CD4-positive, alpha-beta memory T cell (primary cell): ENCODE results near the gene KIAA1191. TPM values are rescaled to one million over a fixed set of nuclear protein-coding genes. Genes with fewer than 3 reads are reported as not detected.

Experiments
- CTCF ChIA-PET: fragments of 350-600 bp; sonication (Branson Sonifier 250); formaldehyde crosslinking; loops from one replicate; lab custom pipeline; 2021; ENCODE audit warnings: inconsistent platforms; ENCODE audit not compliant: partially characterized antibody; lab: Charles Lee
- POLR2A ChIA-PET: fragments of 350-600 bp; sonication (Branson Sonifier 250); formaldehyde crosslinking; loops from one replicate; lab custom pipeline; 2021; ENCODE audit not compliant: partially characterized antibody; lab: Charles Lee
- DNase-seq, 5 donors: peaks; one replicate each; pipeline versions ENCODE4 v3.0.0 to v3.0.0-alpha.2; 2020 to 2022; ENCODE audit warnings: mixed read lengths in 1 of 5
- H3K27ac ChIP-seq: one replicate; pipeline ENCODE4 v1.7.0; 2013; ENCODE audit warnings: low read depth, low read length
- H3K27me3 ChIP-seq: 2 replicates; pipeline ENCODE4 v1.7.0; 2013; ENCODE audit warnings: mild to moderate bottlenecking, low read length, moderate library complexity; ENCODE audit not compliant: insufficient read depth
- H3K36me3 ChIP-seq: 2 replicates; pipeline ENCODE4 v1.7.0; 2013; ENCODE audit warnings: mild to moderate bottlenecking, low read length, moderate library complexity; ENCODE audit not compliant: insufficient read depth
- H3K4me1 ChIP-seq: 2 replicates; pipeline ENCODE4 v1.7.0; 2013; ENCODE audit warnings: mild to moderate bottlenecking, low read length, moderate library complexity; ENCODE audit not compliant: insufficient read depth
- H3K4me3 ChIP-seq, 2 donors: one replicate each; pipeline ENCODE4 v1.7.0; 2013; ENCODE audit warnings: low read length in 2 of 2, mild to moderate bottlenecking in 1 of 2
- H3K9me3 ChIP-seq, 2 donors: one replicate each; pipeline ENCODE4 v1.7.0; 2013; ENCODE audit warnings: low read length in 2 of 2, control low read depth in 1 of 2; ENCODE audit not compliant: control insufficient read depth in 1 of 2
- H3K27ac Mint-ChIP-seq, 7 donors: one replicate each; pipeline ENCODE4 v1.8.0; 2020 to 2021; ENCODE audit warnings: mixed read lengths in 7 of 7, mild to moderate bottlenecking in 6 of 7, inconsistent platforms in 3 of 7, moderate library complexity in 3 of 7
- H3K27me3 Mint-ChIP-seq, 2 donors: one replicate each; pipeline ENCODE4 v1.8.0; 2020 to 2021; ENCODE audit warnings: mixed read lengths in 2 of 2
- H3K36me3 Mint-ChIP-seq, 2 donors: one replicate each; pipeline ENCODE4 v1.8.0; 2020 to 2021; ENCODE audit warnings: mixed read lengths in 2 of 2, inconsistent platforms in 1 of 2, mild to moderate bottlenecking in 1 of 2
- H3K4me1 Mint-ChIP-seq, 4 donors: one replicate each; pipeline ENCODE4 v1.8.0; 2020 to 2021; ENCODE audit warnings: mixed read lengths in 4 of 4, mild to moderate bottlenecking in 1 of 4
- H3K4me3 Mint-ChIP-seq, 8 donors: one replicate each; pipeline ENCODE4 v1.8.0; 2020 to 2021; ENCODE audit warnings: mixed read lengths in 8 of 8, mild to moderate bottlenecking in 7 of 8, moderate library complexity in 6 of 8, inconsistent platforms in 3 of 8
- H3K9me3 Mint-ChIP-seq, 8 donors: one replicate each; pipeline ENCODE4 v1.8.0; 2020 to 2021; ENCODE audit warnings: mixed read lengths in 8 of 8, mild to moderate bottlenecking in 5 of 8, inconsistent platforms in 3 of 8, moderate library complexity in 1 of 8
- intact Hi-C: fragments of 100-400 bp; cut with micrococcal nuclease; formaldehyde crosslinking; loops from one replicate; pipeline ENCODE4 v1.15.1; 2023
- polyA plus RNA-seq, 2 donors: library from polyadenylated mRNA; unstranded; fragments of 300-500 nt; fragmentation: Illumina TruSeq; gene quantifications; one replicate each; pipeline ENCODE4 v1.2.3, GENCODE V29; 2021
- total RNA-seq, 2 experiments: library from RNA; stranded (reverse); gene quantifications; one replicate each; pipeline ENCODE4 v1.2.3, GENCODE V29; 2021

The KIAA1191 gene
- total and polyA plus RNA-seq, 4 experiments from 2014 or later = 53.6 to 76.6 (median 72.4) TPM

DNA sequence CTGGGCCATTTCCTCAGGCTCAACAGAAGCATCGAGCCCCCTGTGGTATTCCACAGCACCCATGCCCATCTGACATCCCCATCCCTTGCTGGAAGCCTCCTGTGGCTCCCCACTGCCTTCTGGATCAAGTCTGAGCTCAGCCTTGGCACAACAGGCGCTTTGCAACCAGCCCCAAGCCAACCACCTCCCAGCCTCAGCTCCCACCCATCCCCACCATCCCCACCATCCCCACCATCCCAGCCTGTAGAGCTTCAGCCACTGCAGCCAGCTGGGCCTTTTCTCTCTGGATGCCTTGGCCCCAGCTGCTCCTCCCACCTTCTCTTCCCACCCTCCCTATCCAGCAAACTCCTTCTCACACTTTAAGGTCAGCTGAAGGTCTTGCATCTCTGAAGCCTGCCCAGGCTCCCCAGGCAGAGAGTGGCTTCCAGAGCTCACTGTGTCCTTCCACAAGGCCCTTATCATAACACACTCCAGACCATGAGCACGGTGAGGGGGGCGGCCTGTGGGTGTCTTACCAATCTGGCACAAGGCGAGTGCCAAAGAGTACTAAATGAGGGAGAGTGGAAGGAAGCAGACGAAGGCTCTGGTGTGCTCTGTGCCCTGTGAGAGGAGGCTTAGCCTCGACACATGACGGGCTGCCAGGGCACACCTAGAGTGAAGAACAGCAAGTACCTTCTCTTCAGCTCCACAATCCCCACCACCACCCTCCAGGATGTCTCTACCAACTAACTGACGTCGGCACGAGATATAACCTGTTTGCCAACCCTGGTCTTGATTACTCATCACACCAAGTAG lies 33.5 kb upstream of the KIAA1191 start:
- Mint-ChIP-seq H3K4me3 (no peak overlapping the region), H3K27ac (no peak overlapping the region), H3K9me3 (no peaks in the 10 kb centered on the region), H3K36me3 (peaks cover 10 to 46% of the 10 kb centered on the region in 2 donors), H3K4me1 (no peaks in the 10 kb centered on the region), H3K27me3 (no peaks in the 10 kb centered on the region)
- intact Hi-C loops = no loop called here
- DNase-seq = no peak
- Histone ChIP-seq H3K9me3 (no peaks in the 10 kb centered on the region), H3K36me3 (peaks cover 9% of the 10 kb centered on the region), H3K27me3 (no peaks in the 10 kb centered on the region), H3K27ac (no peak overlapping the region), H3K4me1 (peaks cover 2% of the 10 kb centered on the region), H3K4me3 (no peak overlapping the region)
- ChIA-PET CTCF (interaction anchor here (1.6 kb wide), 1 partner anchor 265 kb away, joined by 3 read pairs; no protein-coding TSS in a partner anchor), POLR2A (no interaction called here)

DNA sequence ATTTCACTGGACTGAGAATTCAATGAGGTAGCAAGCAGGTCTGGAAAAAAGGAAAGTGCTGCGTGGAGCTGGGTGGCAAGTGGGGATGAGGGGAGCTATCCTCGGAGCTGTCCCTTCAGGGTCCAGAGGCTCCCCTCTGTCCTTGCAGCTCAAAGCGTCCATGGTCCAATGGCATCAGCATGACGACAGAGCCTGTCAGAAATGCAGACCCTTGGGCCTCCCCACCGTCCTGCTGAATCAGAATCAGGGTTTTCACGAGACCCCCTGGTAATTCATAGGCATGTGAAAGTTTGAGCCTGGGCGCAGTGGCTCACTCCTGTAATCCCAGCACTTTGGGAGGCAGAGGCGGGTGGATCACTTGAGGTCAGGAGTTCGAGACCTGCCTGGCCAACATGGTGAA lies 32.5 kb upstream of the KIAA1191 start:
- POLR2A ChIA-PET = interaction anchor here (0.9 kb wide), 1 partner anchor 32 kb away, joined by 3 read pairs; the partner anchor contains the start of gene KIAA1191

DNA sequence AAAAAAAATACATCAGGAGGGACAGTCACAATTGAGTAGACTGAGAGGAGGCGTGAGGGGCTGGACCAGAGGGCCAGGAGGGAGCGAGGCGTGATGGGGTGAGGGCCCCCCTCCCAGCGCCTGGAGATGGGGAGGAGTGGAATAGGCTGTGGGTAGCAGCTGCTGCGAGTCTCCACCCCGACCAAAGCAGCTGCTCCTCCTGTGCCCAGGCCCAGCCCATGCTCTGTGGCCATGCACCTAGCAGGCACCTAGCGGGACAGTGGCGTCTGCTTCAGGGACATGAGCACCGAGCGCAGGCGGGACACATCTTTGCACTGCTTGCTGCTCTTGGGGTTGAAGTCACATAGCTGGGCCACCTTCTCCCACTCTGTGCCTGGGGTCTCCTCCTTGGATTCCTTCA lies 31.0 kb upstream of the KIAA1191 start:
- Histone ChIP-seq H3K36me3 (peaks cover 9% of the 10 kb centered on the region), H3K27me3 (no peaks in the 10 kb centered on the region), H3K4me3 (no peak overlapping the region), H3K27ac (no peak overlapping the region), H3K9me3 (no peaks in the 10 kb centered on the region), H3K4me1 (peaks cover 19% of the 10 kb centered on the region)
- H3K4me3 Mint-ChIP-seq = no peak overlapping the region
- H3K4me1 Mint-ChIP-seq = peaks cover 9 to 23% (median 15%) of the 10 kb centered on the region in 4 donors
- H3K36me3 Mint-ChIP-seq = peaks cover 10 to 53% of the 10 kb centered on the region in 2 donors
- POLR2A ChIA-PET = no interaction called here
- no peaks in the 10 kb centered on the region for H3K27me3 Mint-ChIP-seq
- DNase-seq = no peak
- intact Hi-C loops = no loop called here
- H3K27ac Mint-ChIP-seq = peak overlapping the region in 2 of 7 donors; percentile 55 to 96
- CTCF ChIA-PET = interaction anchor here (1.1 kb wide), 1 partner anchor 100 kb away, joined by 3 read pairs; no protein-coding TSS in a partner anchor
- H3K9me3 Mint-ChIP-seq = peaks cover 0 to 1% (median 0%) of the 10 kb centered on the region in 8 donors

More for the DNA sequence above, 32.5 kb upstream of the KIAA1191 start:
- H3K27ac ChIP-seq = no peak overlapping the region
- no peak for DNase-seq
- no peak overlapping the region for H3K4me3 Mint-ChIP-seq
- H3K27me3 ChIP-seq = no peaks in the 10 kb centered on the region
- H3K27ac Mint-ChIP-seq = no peak overlapping the region
- H3K4me1 Mint-ChIP-seq = peaks cover 3 to 8% (median 5%) of the 10 kb centered on the region in 4 donors
- no peaks in the 10 kb centered on the region for H3K9me3 ChIP-seq
- H3K4me3 ChIP-seq = no peak overlapping the region
- H3K36me3 ChIP-seq = peaks cover 9% of the 10 kb centered on the region
- intact Hi-C loops = no loop called here
- H3K27me3 Mint-ChIP-seq = no peaks in the 10 kb centered on the region
- H3K4me1 ChIP-seq = peaks cover 11% of the 10 kb centered on the region
- no peaks in the 10 kb centered on the region for H3K9me3 Mint-ChIP-seq
- CTCF ChIA-PET = interaction anchor here (0.5 to 1.6 kb wide), 2 partner anchors 14 to 266 kb away, joined by 3 to 4 read pairs; no protein-coding TSS in a partner anchor
- peaks cover 10 to 50% of the 10 kb centered on the region in 2 donors for H3K36me3 Mint-ChIP-seq

DNA sequence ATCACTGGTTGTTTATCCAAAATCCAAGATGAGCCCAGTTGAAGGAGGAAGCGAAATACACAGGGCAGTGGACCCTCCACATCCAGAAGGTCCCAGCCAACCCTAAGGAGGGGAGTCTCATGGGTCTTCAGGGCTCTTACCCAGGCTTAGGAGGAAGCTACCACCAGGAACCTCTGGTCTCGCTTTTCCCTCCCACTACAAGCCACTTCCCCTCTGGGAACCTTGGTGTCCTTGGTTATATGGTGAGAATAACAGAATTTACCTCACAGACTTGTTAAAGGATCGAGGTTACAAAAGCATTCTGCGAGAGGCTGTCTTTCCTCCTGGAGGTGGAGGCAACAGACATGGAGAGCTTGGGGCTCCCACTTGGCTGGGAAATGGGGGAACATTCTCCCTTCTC lies 30.4 kb upstream of the KIAA1191 start:
- Histone ChIP-seq H3K36me3 (peaks cover 9% of the 10 kb centered on the region), H3K27ac (no peak overlapping the region), H3K4me3 (no peak overlapping the region), H3K4me1 (peaks cover 24% of the 10 kb centered on the region), H3K9me3 (no peaks in the 10 kb centered on the region), H3K27me3 (no peaks in the 10 kb centered on the region)
- H3K36me3 Mint-ChIP-seq = peaks cover 8 to 54% of the 10 kb centered on the region in 2 donors
- no peaks in the 10 kb centered on the region for H3K27me3 Mint-ChIP-seq
- POLR2A ChIA-PET = interaction anchor here (1.0 to 1.9 kb wide), 2 partner anchors 30 to 146 kb away, joined by 3 to 5 read pairs; partner anchors contain the start of gene RNF44
- peaks cover 0 to 1% (median 0%) of the 10 kb centered on the region in 8 donors for H3K9me3 Mint-ChIP-seq
- peaks cover 12 to 28% (median 20%) of the 10 kb centered on the region in 4 donors for H3K4me1 Mint-ChIP-seq
- CTCF ChIA-PET = interaction anchor here (0.6 to 1.4 kb wide), 2 partner anchors 268 to 540 kb away, joined by 3 read pairs; no protein-coding TSS in a partner anchor
- DNase-seq = no peak
- peak overlapping the region in 4 of 7 donors; percentile 48 to 96 (median 70) for H3K27ac Mint-ChIP-seq
- intact Hi-C loops = no loop called here
- H3K4me3 Mint-ChIP-seq = no peak overlapping the region

DNA sequence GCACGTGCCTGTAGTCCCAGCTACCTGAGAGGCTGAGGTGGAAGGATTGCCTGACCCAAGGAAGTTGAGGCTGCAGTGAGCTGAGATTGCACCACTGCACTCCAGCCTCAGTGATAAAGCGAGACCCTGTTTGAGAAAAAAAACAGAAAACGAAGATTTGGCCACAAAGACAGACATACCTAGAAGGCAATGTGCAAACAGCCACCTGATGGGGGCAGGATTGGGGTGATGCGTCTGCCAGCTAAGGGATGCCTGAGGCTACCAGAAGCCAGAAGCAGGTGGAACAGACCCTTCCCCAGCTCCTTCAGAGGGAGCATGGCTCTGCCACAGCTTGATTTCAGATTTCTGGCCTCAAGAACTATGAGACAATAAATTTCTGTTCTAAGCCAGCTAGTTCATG lies 29.9 kb upstream of the KIAA1191 start:
- POLR2A ChIA-PET = interaction anchor here (1.0 to 1.9 kb wide), 3 partner anchors 29 to 146 kb away, joined by 3 to 5 read pairs (median 3); partner anchors contain the start of gene RNF44
- Histone ChIP-seq H3K9me3 (no peaks in the 10 kb centered on the region), H3K36me3 (peaks cover 11% of the 10 kb centered on the region), H3K27ac (no peak overlapping the region), H3K4me3 (no peak overlapping the region), H3K4me1 (peaks cover 30% of the 10 kb centered on the region), H3K27me3 (no peaks in the 10 kb centered on the region)
- Mint-ChIP-seq H3K4me3 (no peak overlapping the region), H3K9me3 (peaks cover 0 to 1% (median 0%) of the 10 kb centered on the region in 8 donors), H3K36me3 (peaks cover 8 to 53% of the 10 kb centered on the region in 2 donors), H3K27me3 (no peaks in the 10 kb centered on the region), H3K27ac (peak overlapping the region in 4 of 7 donors; percentile 25 to 96 (median 58)), H3K4me1 (peaks cover 15 to 33% (median 24%) of the 10 kb centered on the region in 4 donors)
- CTCF ChIA-PET = interaction anchor here (0.6 to 1.4 kb wide), 4 partner anchors 39 to 541 kb away, joined by 3 read pairs; no protein-coding TSS in a partner anchor
- intact Hi-C loops = no loop called here
- no peak for DNase-seq

DNA sequence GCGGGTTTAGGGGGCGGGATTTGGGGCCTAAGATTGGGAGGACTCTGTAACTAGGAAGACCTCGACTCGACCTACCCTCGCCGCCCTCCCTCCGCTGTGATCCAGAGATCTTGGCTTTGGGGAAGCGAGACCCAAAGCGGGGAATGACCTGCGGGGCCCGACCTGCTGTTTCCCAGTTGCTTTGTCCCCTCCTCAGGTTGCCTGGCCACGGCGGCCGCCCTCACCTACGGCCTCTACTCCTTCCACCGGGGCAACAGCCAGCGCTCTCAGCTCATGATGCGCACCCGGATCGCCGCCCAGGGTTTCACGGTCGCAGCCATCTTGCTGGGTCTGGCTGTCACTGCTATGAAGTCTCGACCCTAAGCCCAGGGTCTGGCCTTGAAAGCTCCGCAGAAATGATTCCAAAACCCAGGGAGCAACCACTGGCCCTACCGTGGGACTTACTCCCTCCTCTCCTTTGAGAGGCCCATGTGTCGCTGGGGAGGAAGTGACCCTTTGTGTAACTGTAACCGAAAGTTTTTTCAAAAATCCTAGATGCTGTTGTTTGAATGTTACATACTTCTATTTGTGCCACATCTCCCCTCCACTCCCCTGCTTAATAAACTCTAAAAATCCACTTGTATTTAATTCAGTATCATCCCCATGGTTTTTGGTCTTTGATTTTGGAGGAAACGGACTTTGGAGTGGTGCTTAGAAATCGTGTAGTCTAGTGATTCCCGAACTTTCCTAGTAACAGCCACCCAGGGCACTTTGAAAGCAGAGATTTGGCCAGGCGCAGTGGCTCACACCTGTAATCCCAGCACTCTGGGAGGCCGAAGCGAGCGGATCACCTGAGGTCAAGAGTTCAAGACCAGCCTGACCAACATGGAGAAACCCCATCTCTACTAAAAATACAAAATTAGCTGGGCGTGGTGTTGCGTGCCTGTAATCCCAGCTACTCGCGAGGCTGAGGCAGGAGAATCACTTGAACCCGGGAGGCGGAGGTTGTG lies 27.9 kb upstream of the KIAA1191 start:
- peak overlapping the region; percentile 73 to 99 for H3K4me3 ChIP-seq
- POLR2A ChIA-PET = interaction anchor here (0.8 to 2.5 kb wide), 17 partner anchors 8 to 271 kb away, joined by 3 to 40 read pairs (median 5); partner anchors contain the start of genes CLTB, FAF2, KIAA1191 and RNF44
- peak overlapping the region; percentile 91 for H3K27ac ChIP-seq
- Mint-ChIP-seq H3K27me3 (no peaks in the 10 kb centered on the region), H3K4me1 (peaks cover 17 to 45% (median 30%) of the 10 kb centered on the region in 4 donors), H3K36me3 (peaks cover 12 to 63% of the 10 kb centered on the region in 2 donors), H3K27ac (peak overlapping the region; percentile 96 to 100 (median 100)), H3K4me3 (peak overlapping the region; percentile 95 to 100 (median 97)), H3K9me3 (peaks cover 0 to 1% (median 0%) of the 10 kb centered on the region in 8 donors)
- intact Hi-C loops = loop anchor here (1.0 kb wide), 4 partner anchors 27 to 258 kb away; partner anchors contain the start of genes CLTB, FAF2, RNF44 and TSPAN17
- peaks cover 33% of the 10 kb centered on the region for H3K4me1 ChIP-seq
- H3K9me3 ChIP-seq = no peaks in the 10 kb centered on the region
- no peak for DNase-seq
- no peaks in the 10 kb centered on the region for H3K27me3 ChIP-seq
- CTCF ChIA-PET = interaction anchor here (0.7 to 1.3 kb wide), 2 partner anchors 26 to 101 kb away, joined by 3 to 4 read pairs; no protein-coding TSS in a partner anchor
- peaks cover 27% of the 10 kb centered on the region for H3K36me3 ChIP-seq
